Panc1 (cell line): ENCODE results near the gene LY6G6D. TPM values are rescaled to one million over a fixed set of nuclear protein-coding genes. Genes with fewer than 3 reads are reported as not detected.

ENCODE experiments used
- ATAC-seq: fragments of 200-7000 bp; cut with Tn5 transposase; 2 replicates; pipeline ENCODE4 v1.9.1; 2020; ENCODE audit warnings: mild to moderate bottlenecking, moderate library complexity
- BruUV-seq: library from RNA; stranded (reverse); fragments of 400-500 nt; replicated peaks from 2 replicates; lab custom pipeline; 2021; lab: Mats Ljungman, UMichigan
- CTCF ChIA-PET: fragments of 300-600 bp; sonication (Branson Sonifier 250); formaldehyde crosslinking; loops from one replicate; lab custom pipeline; 2022; ENCODE audit warnings: antibody characterized with exemption; lab: Charles Lee
- POLR2A ChIA-PET: fragments of 300-600 bp; sonication (Branson Sonifier 250); formaldehyde crosslinking; loops from one replicate; lab custom pipeline; 2022; ENCODE audit warnings: antibody characterized with exemption; lab: Charles Lee
- DNase-seq: peaks from one replicate; pipeline ENCODE4 v3.0.0-alpha.2; 2010; ENCODE audit warnings: low read depth, low spot score
- H3K27ac ChIP-seq: 2 replicates; pipeline ENCODE4 v1.5.1; 2011; ENCODE audit warnings: mild to moderate bottlenecking, low read length, inconsistent platforms
- H3K27me3 ChIP-seq: fragments of 200-500 bp; sonication (Bioruptor generic); 2 replicates; pipeline ENCODE4 v1.6.0; 2014; ENCODE audit warnings: low read length, inconsistent platforms; ENCODE audit not compliant: control insufficient read depth, insufficient read depth
- H3K36me3 ChIP-seq: fragments of 200-500 bp; sonication (Bioruptor generic); 2 replicates; pipeline ENCODE4 v1.5.1; 2014; ENCODE audit warnings: inconsistent platforms, mild to moderate bottlenecking, low read length, moderate library complexity; ENCODE audit not compliant: control insufficient read depth, insufficient read depth
- H3K4me1 ChIP-seq: 2 replicates; pipeline ENCODE4 v1.5.1; 2011; ENCODE audit warnings: inconsistent platforms, mild to moderate bottlenecking, low read length, moderate library complexity; ENCODE audit not compliant: control insufficient read depth, insufficient read depth
- H3K4me3 ChIP-seq, 2 experiments: 2 replicates each; pipeline ENCODE4 v1.5.1; 2011 to 2012; ENCODE audit warnings: low read depth in 2 of 2, low read length in 2 of 2, mild to moderate bottlenecking in 2 of 2, inconsistent platforms in 1 of 2, moderate library complexity in 1 of 2
- H3K9me3 ChIP-seq: fragments of 200-500 bp; sonication (Bioruptor generic); 2 replicates; pipeline ENCODE4 v1.5.1; 2014; ENCODE audit warnings: low read depth, mild to moderate bottlenecking, inconsistent platforms, low read length, moderate library complexity; ENCODE audit not compliant: control insufficient read depth, insufficient read depth
- CTCF ChIP-seq: fragments of 450-650 bp; IDR thresholded peaks from 2 replicates; pipeline ENCODE4 v1.5.1; 2017; ENCODE audit warnings: mild to moderate bottlenecking
- POLR2AphosphoS5 ChIP-seq: IDR thresholded peaks from 2 replicates; pipeline ENCODE4 v1.6.1; 2012; ENCODE audit warnings: mild to moderate bottlenecking, low read depth, low read length, moderate library complexity
- REST ChIP-seq, 2 experiments: IDR thresholded peaks; 2 replicates each; pipeline ENCODE4 v1.6.1; 2011 to 2012; ENCODE audit warnings: low read depth in 2 of 2, control low read depth in 1 of 2, low read length in 1 of 2, mild to moderate bottlenecking in 1 of 2, moderate library complexity in 1 of 2; ENCODE audit not compliant: insufficient read depth in 1 of 2
- SIN3A ChIP-seq: IDR thresholded peaks from 2 replicates; pipeline ENCODE4 v1.6.1; 2012; ENCODE audit warnings: low read depth, mild to moderate bottlenecking, low read length, moderate library complexity, borderline replicate concordance; ENCODE audit not compliant: insufficient read depth
- TCF7L2 ChIP-seq: IDR thresholded peaks from 2 replicates; pipeline ENCODE4 v1.6.1; 2011; ENCODE audit warnings: mild to moderate bottlenecking, low read depth, low read length, inconsistent platforms
- in situ Hi-C: cut with HindIII; loops from 2 replicates; pipeline ENCODE4 v1.10.0; 2016; ENCODE audit warnings: low sequenced_read_pairs, low pct_unique_long_range_greater_than_20kb
- intact Hi-C: fragments of 100-400 bp; cut with micrococcal nuclease; formaldehyde crosslinking; loops from one replicate; pipeline ENCODE4 v1.10.0; 2022; ENCODE audit not compliant: unreplicated experiment
- total RNA-seq: library from RNA; stranded (reverse); gene quantifications from one replicate; pipeline ENCODE4 v1.2.1, GENCODE V29; 2021; ENCODE audit not compliant: unreplicated experiment

The LY6G6D gene
- total RNA-seq, 1 experiment from 2014 or later = not detected

- Histone ChIP-seq H3K4me1 (no peaks in the 10 kb centered on the region), H3K9me3 (no peaks in the 10 kb centered on the region), H3K27ac (no peak overlapping the region), H3K4me3 (no peak overlapping the region), H3K36me3 (peaks cover 4% of the 10 kb centered on the region; the same call in 1 of the 2 replicates), H3K27me3 (no peaks in the 10 kb centered on the region)
- no TSS peak for BruUV-seq
- intact Hi-C loops = no loop called here
- ChIA-PET POLR2A (interaction anchor here (0.7 kb wide), 2 partner anchors 21 to 45 kb away, joined by 3 to 9 read pairs; no protein-coding TSS in a partner anchor), CTCF (interaction anchor here (0.6 kb wide), 1 partner anchor 12 kb away, joined by 3 read pairs; no protein-coding TSS in a partner anchor)
- ATAC-seq = no peak
- in situ Hi-C loops = no loop called here
- DNase-seq = no peak
- no peak for TF ChIP-seq CTCF
Measured at GRCh38 chr6:31693535-31693934, 21.6 kb upstream of the LY6G6D start.

- peaks cover 7% of the 10 kb centered on the region; the same call in 1 of the 2 replicates for H3K4me1 ChIP-seq
- intact Hi-C loops = no loop called here
- POLR2A ChIA-PET = no interaction called here
- no peaks in the 10 kb centered on the region for H3K9me3 ChIP-seq
- peaks cover 2% of the 10 kb centered on the region; the same call in 1 of the 2 replicates for H3K36me3 ChIP-seq
- H3K4me3 ChIP-seq = no peak overlapping the region
- H3K27ac ChIP-seq = no peak overlapping the region
- BruUV-seq = no TSS peak
- H3K27me3 ChIP-seq = no peaks in the 10 kb centered on the region
- in situ Hi-C loops = no loop called here
- DNase-seq (no peak), ATAC-seq (no peak)
- CTCF ChIA-PET = no interaction called here
- TF ChIP-seq TCF7L2 = no peak
- no peak for TF ChIP-seq POLR2AphosphoS5
Measured at GRCh38 chr6:31697555-31697954, 17.6 kb upstream of the LY6G6D start.

- Histone ChIP-seq H3K4me1 (peaks cover 7% of the 10 kb centered on the region; the same call in 1 of the 2 replicates), H3K4me3 (no peak overlapping the region), H3K9me3 (no peaks in the 10 kb centered on the region), H3K36me3 (peaks cover 4% of the 10 kb centered on the region; the same call in 1 of the 2 replicates), H3K27me3 (no peaks in the 10 kb centered on the region), H3K27ac (no peak overlapping the region)
- intact Hi-C loops (no loop called here), in situ Hi-C loops (no loop called here)
- ChIA-PET CTCF (no interaction called here), POLR2A (interaction anchor here (0.5 kb wide), 1 partner anchor 75 kb away, joined by 8 read pairs; no protein-coding TSS in a partner anchor)
- no peak for DNase-seq
- no TSS peak for BruUV-seq
- no peak for ATAC-seq
- TF ChIP-seq CTCF (no peak), TCF7L2 (no peak), POLR2AphosphoS5 (no peak), SIN3A (no peak), REST (IDR thresholded peaks at IDR 0.05; ENCODE audit: insufficient read depth in 1 of 2, low read depth in 2 of 2, low read length in 1 of 2) (no peak)
Measured at GRCh38 chr6:31700740-31701401, 14.3 kb upstream of the LY6G6D start.
